NCI-H2107 treated with DMSO at 0.1 percent for 48 hours (cell line): ENCODE results near the gene RNF13.
"Not testable (repeated sequence)": the region's sequence is repeated elsewhere in the genome, so short reads cannot be mapped to it uniquely, and the experiment has no call there.

Experiments used
- DNase-seq: peaks from one replicate; lab custom pipeline; 2025; ENCODE audit not compliant: unreplicated experiment; lab: John Stamatoyannopoulos, UW

RNF13 gene

DNA sequence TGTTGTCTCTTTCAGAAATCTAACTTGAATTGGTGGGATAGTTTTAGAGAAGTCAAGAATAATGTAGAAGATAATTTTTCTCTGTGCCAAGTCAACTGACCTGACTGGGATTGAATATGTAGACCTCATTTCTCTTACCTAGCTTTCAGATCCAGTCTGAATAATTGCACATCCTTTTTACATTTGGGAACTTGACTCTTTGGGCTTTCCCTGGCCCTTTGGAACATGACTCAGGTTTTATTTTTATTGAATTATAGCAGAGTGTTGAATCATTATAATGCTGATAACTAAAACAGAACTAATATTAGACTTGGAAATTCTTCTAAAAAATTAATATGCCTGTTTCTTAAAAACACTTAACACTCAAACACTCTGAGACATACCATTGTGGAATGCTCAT, 81.2 kb downstream of the RNF13 start:
- no peak for DNase-seq

DNA sequence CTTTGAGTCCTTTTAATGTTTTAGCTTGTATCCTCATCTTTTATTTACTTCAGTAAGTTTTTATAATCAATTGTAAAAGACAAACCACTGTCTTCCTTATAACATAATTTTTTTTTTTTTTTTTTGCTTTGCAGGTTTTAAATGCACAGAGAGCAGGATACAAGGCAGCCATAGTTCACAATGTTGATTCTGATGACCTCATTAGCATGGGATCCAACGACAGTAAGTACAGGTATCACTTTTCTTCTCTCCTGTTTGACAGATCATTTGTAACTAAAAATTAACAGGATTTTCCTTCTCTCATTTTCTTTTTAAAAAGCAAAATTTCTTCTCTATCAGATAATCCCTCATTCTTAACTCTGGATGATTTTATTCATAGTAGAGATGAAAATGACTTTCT, 82.3 kb downstream of the RNF13 start:
- no peak for DNase-seq

DNA sequence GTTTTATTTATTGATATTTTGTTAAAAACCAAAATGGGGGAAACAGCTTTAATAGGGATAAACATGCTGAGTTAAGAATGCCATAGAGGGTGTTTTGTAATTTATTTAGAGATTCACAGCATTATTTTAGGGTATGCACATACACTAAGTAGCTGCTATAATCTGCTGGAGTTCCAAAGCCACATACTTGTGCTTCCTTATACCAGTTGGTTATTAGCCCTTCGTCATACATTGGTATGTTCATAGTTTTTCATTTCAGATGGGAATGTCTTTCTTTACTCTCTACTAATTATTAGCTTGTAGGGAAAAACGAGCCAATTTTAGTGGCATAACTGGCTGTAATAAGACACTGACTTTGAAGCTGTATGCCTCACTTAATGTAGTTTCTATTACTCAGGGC, 82.8 kb downstream of the RNF13 start:
- DNase-seq: no peak

DNA sequence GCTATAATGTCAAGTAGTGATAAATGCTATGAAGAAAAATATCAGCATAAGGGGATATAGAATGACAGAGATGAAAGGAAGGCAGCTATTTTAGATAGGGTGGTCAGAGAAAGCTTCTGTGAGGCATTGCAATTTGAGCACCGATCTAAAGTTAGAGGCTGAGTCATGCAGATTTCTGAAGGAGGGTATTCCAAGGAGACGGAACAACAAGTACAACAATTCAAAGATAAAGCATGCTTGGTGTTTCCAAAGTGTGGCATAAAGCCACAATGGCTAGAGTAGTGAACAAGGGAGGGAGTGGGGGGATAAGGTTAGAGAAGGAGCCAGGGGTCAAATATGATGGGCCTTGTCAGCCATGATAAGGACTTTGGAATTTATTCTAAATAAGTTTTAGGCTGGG, 85.8 kb downstream of the RNF13 start:
- DNase-seq: no peak

DNA sequence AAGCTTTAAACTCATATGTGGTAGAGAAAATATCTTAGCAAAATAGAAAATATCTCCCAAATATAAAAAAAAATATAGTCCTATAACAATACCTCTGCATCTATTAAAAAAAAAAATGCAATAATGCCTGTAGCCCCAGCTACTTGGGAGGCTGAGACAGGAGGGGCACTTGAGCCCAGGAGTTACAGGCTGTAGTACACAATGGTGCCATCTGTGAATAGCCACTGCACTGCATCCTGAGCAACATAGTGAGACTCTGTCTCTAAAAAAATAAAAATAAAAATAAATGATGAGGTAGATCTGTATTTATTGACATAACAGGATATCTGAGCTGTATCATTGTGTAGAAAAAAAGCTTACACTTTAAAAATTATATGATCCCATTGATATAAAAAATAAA, 87.3 kb downstream of the RNF13 start:
- no peak for DNase-seq

DNA sequence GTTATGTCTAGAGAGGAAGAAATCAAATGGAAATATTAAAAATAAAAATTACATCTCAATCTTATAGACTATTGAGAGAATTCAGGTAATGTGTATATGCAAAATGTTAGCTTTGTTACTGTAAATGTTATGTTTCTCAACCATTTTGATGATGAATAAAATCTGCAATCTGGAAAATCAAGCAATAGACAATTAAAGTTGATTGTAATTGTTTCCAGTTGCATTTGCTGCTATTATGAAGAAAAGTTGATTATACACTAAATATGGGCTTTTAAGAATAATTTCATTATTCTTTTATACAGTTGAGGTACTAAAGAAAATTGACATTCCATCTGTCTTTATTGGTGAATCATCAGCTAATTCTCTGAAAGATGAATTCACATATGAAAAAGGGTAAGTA, 88.8 kb downstream of the RNF13 start:
- no peak for DNase-seq

DNA sequence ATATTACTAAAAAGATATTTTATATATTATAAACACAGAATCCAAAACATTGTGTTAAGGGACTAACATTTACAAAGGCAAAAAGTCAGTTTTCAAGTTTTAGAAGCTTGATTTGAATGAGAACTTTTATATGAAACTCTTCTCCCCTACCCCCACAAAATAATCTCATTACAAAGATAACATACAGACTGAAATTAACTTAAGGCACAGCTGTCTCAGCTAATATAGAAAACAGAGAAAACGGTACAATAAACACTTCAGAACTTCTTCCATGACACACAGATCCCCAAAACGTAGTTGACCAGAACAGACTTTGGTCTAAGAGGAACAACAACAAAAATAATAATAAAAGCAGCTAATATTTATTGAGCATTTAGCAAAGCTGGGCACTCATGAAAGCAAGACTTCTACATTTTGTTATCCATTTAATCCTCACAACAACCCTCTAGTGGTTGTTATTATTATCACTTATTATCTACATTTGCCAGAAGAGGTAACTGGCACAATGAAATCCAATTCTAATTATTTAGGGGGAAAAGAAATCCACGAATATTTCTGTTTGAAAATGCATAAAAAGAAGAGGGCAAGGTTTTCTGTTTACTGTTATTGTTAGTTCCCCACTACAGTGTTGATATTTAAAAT, 89.6 kb downstream of the RNF13 start:
- DNase-seq: no peak

DNA sequence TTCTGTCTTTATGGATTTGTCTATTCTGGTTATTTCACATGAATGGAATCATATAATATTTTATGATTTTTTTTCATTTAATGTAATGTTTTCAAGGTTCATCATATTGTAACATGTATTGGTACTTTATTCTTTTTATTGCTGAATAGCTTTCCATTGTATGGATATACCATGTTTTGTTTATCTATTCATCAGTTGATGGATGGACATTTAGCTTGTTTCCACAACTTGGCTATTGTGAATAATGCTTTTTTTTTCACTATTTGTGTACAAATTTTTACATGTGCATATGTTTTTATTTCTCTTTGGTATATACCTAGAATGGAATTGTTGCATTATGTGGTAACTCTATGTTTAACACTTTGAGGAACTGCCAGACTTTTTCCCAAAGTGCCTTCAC, 93.0 kb downstream of the RNF13 start:
- DNase-seq: no peak

DNA sequence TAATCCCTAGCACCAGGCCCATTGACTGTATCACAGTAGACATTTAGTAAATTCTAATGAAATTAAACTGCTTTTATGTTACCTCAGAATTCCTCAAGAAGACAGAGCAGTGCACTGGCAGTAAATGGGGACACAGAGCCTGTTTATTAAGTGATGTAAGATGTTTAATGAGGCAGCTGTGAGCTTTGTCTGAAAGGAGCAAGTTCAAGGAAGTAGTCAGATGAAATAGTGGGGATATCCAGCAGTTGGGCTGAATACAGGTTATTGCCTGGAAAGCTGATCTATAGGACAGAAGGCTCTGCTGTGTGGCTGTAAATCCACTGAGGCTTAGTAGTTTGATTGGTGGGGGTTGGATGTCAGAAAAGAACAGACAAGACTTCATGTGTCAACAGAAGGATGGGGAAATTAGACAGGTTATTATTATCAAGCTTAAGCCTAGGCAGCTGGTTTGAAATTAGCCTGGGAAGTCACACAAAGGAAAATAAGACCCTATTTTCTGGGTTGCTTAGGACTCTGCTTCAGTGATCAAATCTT, 95.5 kb downstream of the RNF13 start:
- DNase-seq: no peak

DNA sequence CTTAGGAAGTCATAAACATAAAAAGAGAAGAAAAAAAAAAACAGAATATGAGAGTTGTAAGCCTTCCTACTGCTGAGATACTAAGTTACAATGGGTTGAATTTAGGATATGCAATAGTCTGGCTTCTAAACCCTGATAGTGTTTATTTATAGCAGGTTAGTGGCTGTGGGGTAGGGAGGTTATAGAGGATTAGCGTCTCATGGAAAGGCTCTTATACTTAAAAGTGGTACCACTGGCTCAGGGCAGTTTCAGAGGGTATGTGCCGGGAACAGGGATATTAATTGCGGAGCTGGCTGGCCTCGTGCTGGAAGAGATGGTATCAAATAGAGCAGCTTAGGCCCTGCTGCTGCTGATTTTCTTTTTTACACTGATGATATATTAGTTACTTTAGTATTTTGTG, 96.9 kb downstream of the RNF13 start:
- DNase-seq: no peak

DNA sequence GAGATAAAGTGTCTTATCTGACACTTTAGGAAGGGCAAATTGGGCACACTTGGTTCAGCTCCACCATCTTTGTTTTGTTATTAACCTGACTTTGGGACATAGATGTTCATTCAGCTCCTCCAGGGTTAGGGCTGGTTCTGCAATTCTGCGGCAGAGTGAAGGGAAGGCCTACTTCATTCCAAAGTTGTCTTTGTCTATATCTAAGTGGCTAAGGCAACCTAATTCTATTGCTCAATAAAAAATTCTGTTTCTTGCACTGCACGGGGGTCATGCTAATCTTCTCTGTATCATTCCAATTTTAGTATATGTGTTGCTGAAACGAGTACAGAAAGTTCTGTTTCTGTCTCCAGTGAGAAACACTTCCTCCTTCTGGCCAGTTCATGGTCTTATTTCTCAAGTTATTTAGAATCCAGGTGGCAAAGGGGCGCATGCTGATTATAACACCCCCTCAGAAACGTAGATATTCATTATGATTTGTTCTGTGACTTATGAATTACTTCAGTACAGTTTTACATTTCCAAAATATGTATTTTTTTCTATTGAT, 104.2 kb downstream of the RNF13 start:
- no peak for DNase-seq

DNA sequence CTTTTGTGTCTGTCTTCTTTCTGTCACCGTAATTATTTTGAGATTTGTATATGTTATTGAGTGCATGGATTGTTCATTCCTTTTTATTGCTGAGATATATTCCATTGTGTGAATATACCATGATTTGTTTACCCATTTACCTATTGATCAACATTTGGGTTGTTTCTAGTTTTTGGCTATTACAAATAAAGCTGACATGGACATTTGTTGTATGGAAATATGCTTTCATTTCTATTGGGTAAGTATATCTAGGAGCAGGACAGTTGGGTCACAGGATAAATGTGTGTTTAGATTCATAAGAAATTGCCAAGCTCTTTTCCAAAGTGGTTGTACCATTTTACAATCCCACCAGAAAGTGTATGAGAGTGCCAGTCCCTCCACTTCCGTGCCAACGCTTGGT, 106.5 kb downstream of the RNF13 start:
- no peak for DNase-seq

DNA sequence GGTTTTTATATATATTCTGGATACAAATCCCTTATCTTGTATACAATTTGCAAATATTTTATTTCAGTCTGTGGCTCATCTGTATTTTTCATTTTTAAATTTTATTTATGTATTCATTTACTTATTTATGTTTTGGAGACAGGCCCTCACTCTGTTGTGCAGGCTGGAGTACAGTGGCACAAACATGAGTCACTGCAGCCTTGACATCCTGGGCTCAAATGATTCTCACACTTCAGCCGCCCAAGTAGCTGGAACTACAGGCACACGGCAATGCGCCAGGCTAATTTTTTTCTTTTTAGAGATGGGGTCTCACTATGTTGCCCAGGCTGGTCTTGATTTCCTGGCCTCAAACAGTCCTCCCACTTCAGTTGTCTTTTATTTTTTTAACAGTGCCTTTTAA, 107.1 kb downstream of the RNF13 start:
- DNase-seq: no peak

DNA sequence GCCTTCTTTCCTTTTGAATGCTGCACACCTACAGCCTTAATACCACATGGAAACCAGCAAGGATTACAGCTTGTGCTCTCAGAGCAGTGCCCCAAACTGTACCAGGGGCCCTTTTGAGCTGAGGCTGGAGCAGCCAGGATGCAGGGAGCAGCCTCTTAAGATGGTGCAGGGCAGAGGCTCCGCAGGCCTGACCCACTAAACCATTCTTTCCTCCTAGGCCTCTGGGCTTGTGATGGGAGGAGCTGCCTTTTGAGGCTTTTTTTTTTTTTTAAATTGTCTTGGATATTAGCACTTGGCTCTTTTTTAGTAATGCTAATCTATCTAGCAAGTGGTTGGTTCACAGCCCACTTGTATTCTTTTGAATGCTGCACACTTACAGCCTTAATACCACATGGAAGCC, 120.0 kb downstream of the RNF13 start:
- no peak for DNase-seq

DNA sequence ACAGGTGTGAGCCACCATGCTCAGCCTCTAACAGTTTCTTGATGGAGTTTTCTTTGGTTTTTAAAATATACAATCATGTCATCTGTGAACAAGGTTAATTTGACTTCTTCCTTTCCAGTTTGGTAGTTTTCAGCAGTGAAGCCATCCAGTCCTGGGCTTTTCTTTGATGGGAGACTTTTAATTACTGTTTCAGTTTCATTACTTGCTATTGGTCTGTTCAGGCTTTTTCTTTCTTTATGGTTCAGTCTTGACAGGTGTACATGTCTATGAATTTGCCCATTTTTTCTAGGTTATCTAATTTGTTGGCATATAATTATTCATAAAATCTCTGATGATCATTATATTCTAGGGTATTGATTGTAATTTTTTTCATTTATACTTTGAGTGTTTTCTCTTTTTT, 120.8 kb downstream of the RNF13 start:
- DNase-seq: no peak

DNA sequence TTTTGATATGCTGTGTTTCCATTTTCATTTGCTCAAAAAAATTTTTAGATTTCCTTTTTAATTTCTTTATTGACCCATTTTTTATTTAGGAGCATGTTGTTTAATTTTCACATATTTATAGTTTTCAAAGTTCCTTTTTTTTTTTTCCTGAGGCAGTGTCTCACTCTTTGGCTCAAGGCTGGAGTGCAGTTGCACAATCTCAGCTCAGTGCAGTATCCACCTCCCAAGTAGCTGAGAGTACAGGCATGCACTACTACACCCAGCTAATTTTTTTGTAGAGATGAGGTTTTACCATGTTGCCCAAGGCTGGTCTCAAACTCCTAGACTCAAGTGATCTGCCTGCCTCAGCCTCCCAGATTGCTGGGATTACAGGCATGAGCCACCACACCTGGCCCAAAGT, 121.5 kb downstream of the RNF13 start:
- DNase-seq: no peak

DNA sequence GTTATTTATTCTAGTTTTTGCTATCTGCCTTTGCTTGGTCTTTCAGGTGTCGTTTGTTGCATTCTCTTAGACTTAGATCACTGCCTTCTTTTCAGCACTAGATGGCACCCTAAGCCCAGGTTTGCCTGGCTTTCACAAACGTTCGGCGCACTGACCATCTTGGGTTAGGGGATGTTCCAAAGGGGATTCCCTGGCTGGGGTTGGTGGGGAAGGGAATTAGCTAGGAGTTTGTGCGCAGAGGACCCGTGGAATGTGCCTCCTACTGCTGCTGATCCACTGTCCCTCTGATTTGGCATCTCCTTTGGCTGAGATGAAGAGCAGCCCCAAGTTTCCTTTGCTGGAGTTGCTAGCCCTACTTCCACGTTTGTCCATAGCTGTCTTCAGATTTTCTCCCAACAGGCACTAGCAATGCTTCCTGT, 123.8 kb downstream of the RNF13 start:
- DNase-seq: peak; percentile 64

DNA sequence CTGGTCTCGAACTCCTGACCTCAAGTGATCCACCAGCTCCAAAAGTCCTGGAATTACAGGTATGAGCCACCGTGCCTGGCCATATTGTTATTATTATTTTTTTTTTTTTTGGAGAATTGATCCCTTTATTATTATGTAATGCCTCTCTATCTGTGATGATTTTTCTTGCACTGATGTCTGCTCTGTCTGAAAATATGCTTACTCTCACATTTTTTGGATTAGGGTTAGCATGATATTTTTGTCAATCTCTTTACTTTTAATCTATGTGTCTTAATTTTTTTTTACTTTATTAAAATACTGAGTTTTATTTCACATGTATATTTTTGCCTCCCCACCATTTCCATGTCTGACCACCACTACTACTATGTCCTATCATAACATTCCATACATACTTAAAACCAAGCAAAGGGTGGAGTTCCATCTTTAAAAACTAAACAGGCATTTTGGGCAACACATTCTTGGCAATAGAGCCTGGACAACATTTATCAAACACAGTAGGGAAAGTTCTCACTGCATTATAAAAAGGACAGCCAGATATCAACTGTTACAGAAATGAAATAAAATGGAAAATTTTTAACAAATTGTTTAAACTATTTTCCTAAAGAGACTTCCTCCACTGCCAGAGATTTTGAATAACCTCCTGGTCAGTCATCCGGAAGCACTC, 125.5 kb downstream of the RNF13 start:
- not testable (repeated sequence) for DNase-seq

DNA sequence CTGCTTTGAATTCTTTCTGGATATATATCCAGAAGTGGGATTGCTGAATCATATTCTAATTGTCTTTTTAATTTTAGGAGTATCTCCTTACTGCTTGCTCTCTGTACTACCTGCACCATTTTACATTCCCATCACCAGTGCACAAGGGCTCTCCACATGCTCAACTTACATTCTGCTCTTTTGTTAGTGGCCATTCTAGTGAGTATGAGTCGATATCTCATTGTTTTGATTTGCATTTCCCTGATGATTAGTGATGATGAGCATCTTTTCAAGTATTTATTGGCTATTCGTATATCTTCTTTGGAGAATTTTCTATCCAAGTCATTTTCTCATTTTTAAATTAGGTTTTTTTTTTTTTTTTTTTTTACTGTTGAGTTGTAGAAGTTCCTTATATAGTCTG, 128.2 kb downstream of the RNF13 start:
- no peak for DNase-seq

DNA sequence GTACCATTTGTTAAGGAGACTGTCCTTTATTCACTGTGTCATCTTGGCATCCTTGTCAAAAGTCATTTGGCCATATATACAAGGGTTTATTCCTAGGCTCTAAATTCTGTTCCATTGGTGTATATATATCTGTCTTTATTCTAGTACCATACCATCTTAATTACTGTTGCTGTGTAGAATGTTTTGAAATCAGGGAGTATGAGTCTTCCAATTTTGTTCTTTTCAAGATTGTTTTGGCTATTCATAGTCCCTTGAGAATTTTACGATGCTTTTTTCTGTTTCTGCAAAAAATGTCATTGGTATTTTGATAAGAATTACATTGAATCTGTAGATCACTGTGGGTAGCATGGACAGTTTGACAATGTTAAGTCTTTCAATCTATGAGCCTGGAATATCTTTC, 128.9 kb downstream of the RNF13 start:
- DNase-seq: no peak

DNA sequence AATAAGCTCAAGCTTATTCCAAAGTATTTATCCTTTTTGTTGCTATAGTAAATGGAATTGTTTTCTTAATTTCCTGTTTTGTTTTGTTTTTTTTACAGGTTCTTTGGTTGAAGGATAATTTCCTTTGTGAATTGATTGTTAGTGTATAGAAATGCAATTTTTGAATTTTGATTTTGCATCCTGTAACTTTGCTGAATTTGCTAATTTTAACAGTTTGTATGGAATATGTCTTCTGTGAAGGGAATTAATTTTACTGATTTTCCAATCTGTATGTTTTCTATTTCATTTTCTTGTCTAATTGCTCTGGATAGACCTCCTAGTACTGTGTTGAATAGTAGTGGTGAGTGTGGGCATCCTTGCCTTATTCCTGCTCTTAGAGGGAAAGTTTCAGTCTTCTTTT, 129.4 kb downstream of the RNF13 start:
- DNase-seq: no peak

DNA sequence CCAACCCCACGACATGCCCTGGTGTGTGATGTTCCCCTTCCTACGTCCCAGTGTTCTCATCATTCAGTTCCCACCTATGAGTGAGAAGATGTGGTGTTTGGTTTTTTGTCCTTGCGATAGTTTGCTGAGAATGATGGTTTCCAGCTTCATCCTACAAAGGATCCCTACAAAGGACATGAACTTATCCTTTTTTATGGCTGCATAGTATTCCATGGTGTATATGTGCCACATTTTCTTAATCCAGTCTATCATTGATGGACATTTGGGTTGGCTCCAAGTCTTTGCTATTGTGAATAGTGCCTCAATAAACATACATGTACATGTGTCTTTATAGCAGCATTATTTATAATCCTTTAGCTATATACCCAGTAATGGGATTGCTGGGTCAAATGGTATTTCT, 131.0 kb downstream of the RNF13 start:
- not testable (repeated sequence) for DNase-seq

DNA sequence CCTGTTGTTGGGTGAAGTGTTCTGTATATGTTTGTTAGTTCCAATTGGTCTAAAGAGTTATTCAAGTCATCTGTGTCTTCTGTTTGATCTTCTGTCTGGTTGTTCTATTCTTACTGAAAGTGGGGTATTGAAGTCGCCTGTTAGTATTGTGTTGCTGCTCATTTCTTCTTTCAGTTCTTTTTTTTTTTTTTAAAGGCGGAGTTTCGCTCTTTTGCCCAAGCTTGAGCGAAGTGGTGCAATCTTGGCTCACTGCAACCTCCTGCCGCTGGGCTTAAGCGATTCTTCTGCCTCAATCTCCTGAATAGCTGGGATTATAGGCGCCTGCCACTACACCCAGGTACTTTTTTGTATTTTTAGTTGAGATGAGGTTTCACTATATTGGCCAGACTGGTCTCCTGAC, 134.2 kb downstream of the RNF13 start:
- no peak for DNase-seq
